Measurements from ENCODE around the gene ELAC2. TPM values are rescaled to one million over a fixed set of nuclear protein-coding genes. Genes with fewer than 3 reads are reported as not detected.

ELAC2 gene
- total and polyA plus RNA-seq, 2 of the 8 experiments (the other 6 are each of a cell fraction or from before 2014, with no cell fraction given), result 91.6 to 127 TPM

DNA sequence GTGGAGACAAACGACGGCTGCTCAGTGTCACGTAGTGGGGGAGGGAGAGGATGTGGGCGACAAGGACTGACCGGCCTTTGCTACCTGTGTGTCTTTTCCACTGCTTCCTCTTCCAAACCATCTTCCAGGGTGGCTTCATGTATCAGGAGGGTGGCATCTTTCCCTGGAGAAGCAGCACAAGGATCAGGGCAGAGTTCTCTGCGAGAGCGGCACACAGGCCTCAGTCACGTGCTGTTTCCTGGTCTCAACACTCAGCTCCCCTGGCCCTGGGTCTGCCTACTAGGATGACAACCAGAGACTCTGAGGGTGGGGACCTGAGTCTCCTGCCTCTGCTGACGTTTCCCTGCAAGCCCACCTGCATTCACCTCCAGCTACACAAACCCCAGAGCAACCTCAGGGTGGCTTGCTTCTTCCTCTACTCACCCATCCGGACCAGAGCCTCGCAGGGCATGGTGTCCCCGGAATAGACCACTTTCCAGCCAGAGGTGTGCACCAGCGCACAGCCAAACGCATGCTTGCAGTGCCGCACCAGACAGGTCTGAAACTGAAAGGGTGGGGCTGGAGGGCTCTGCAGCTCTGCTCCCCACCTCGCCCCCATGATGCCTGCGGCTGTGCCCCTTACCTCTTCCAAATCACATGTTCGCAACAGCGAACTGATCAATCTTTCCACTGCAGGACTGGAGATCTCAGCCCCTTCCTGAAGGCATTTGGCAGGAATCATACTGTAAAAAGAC lies 23.3 kb downstream of the ELAC2 start (continued):
- no peak for TF ChIP-seq CHD7 (IDR thresholded peaks at IDR 0.05; ENCODE audit: insufficient replicate concordance, low read length)
- no peak for TF ChIP-seq JUND (IDR thresholded peaks at IDR 0.05; ENCODE audit: low read length)
- TF ChIP-seq EP300 (IDR thresholded peaks at IDR 0.05; ENCODE audit: borderline replicate concordance in 1 of 2, low read depth in 2 of 2, low read length in 2 of 2), result no peak
- TF ChIP-seq SIRT6 (IDR thresholded peaks at IDR 0.05; ENCODE audit: low read length), result no peak
- no peak for TF ChIP-seq HDAC2 (IDR thresholded peaks at IDR 0.05; ENCODE audit: borderline replicate concordance in 1 of 2, low read depth in 2 of 2, low read length in 2 of 2)
- TF ChIP-seq TAF1 (IDR thresholded peaks at IDR 0.05; ENCODE audit: low read depth, low read length), result no peak
- TF ChIP-seq KDM5A (IDR thresholded peaks at IDR 0.05; ENCODE audit: low read length), result no peak
- TF ChIP-seq GABPA (IDR thresholded peaks at IDR 0.05; ENCODE audit: borderline replicate concordance, insufficient read depth, low read length), result no peak
- no peak for TF ChIP-seq MAX (IDR thresholded peaks at IDR 0.05)
- no peak for TF ChIP-seq BACH1 (IDR thresholded peaks at IDR 0.05; ENCODE audit: low read length)

Measured in H1 (cell line).